Neutrophil (primary cell): ENCODE results near the gene TMEFF2.

Experiments used
- H3K27ac ChIP-seq: fragments of 200-600 bp; sonication (generic); 2 replicates; pipeline ENCODE4 v1.5.1; 2016; ENCODE audit warnings: mild to moderate bottlenecking, moderate library complexity
- H3K27me3 ChIP-seq: fragments of 200-600 bp; sonication (generic); 2 replicates; pipeline ENCODE4 v1.6.0; 2016; ENCODE audit warnings: mild to moderate bottlenecking
- H3K36me3 ChIP-seq: fragments of 200-600 bp; sonication (generic); 2 replicates; pipeline ENCODE4 v1.5.1; 2017
- H3K4me1 ChIP-seq, 2 experiments: fragments of 200-600 bp in 1 of 2; sonication (generic) in 1 of 2; 1 replicate in 1 of 2; 2 replicates in 1 of 2; pipeline versions ENCODE4 v1.5.1 to v1.6.1; 2013 to 2016; ENCODE audit warnings: low read depth in 1 of 2, low read length in 1 of 2, mild to moderate bottlenecking in 1 of 2, moderate library complexity in 1 of 2; ENCODE audit not compliant: control insufficient read depth in 1 of 2, insufficient read depth in 1 of 2
- H3K4me3 ChIP-seq, 2 experiments: fragments of 200-600 bp in 1 of 2; sonication (generic) in 1 of 2; 1 replicate in 1 of 2; 2 replicates in 1 of 2; pipeline ENCODE4 v1.5.1; 2013 to 2016; ENCODE audit warnings: low read depth in 1 of 2, low read length in 1 of 2, mild to moderate bottlenecking in 1 of 2, moderate library complexity in 1 of 2
- H3K9me3 ChIP-seq: fragments of 200-600 bp; sonication (generic); 2 replicates; pipeline ENCODE4 v1.5.1; 2016
- TF ChIP-seq, protein P1 (sequence below): fragments of 200-600 bp; sonication (generic); IDR thresholded peaks from 2 replicates; pipeline ENCODE4 v1.5.1; 2016; ENCODE audit warnings: antibody characterized with exemption

TMEFF2 gene

DNA sequence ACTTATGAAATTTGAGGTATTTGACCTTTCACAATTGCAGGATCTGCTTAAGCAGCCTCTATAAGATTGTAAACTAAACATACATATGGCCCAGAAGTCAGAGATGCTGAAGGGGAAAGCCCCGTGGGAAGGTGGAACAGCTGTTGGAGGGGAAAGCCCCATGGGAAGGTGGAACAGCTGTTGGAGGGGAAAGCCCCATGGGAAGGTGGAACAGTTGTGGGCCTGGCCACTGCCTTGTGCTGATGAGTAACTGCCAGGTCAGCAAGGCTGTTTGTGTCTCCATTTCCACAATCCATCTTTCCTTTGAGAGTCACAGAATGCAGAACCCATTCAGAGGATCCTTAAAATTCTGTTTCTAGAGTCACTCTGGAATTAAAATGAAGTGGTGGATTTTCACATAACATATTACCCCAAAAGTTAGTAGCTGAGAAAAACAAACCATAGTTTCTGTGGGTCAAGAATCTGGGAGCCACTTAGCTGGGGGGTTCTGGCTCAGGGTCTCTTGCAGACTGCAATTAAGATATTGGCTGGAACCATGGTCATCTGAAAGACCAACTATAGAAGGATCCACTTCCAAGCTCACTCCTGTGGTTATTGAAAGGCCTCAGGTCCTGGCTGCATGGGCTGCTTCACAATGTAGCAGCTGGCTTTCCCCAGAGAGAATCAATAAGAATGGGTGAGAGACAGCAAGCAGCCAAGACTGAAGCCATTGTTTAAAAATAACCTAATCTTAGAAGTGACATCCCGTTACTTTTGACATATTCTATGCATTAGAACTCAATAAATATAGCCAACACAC lies 261.2 kb downstream of the TMEFF2 start:
- no peaks in the 10 kb centered on the region for H3K36me3 ChIP-seq
- no peak overlapping the region for H3K27ac ChIP-seq
- H3K27me3 ChIP-seq = no peaks in the 10 kb centered on the region
- TF ChIP-seq, protein P1, sequence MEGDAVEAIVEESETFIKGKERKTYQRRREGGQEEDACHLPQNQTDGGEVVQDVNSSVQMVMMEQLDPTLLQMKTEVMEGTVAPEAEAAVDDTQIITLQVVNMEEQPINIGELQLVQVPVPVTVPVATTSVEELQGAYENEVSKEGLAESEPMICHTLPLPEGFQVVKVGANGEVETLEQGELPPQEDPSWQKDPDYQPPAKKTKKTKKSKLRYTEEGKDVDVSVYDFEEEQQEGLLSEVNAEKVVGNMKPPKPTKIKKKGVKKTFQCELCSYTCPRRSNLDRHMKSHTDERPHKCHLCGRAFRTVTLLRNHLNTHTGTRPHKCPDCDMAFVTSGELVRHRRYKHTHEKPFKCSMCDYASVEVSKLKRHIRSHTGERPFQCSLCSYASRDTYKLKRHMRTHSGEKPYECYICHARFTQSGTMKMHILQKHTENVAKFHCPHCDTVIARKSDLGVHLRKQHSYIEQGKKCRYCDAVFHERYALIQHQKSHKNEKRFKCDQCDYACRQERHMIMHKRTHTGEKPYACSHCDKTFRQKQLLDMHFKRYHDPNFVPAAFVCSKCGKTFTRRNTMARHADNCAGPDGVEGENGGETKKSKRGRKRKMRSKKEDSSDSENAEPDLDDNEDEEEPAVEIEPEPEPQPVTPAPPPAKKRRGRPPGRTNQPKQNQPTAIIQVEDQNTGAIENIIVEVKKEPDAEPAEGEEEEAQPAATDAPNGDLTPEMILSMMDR = no peak
- no peaks in the 10 kb centered on the region for H3K4me1 ChIP-seq
- no peak overlapping the region for H3K4me3 ChIP-seq
- no peaks in the 10 kb centered on the region for H3K9me3 ChIP-seq

DNA sequence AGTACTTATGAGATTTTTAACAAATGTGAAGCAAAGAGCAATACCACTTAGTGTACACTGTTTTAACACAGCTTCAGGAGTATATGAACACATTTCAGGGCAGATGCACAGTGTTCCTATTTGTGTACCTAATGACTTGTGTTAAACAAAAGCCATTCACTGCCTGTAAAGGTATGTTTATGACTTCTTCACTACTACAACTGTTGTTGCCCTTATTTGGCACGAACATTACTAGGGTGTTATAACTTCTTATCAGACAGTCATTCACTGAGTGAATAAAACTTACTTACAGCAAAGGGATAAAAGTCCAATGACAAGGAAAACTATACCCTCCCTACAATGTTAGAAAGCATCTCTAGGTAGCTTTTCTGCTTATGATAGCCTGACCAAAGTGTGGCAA lies 262.4 kb downstream of the TMEFF2 start:
- TF ChIP-seq, protein P1 = no peak
- Histone ChIP-seq H3K27me3 (no peaks in the 10 kb centered on the region), H3K4me1 (no peaks in the 10 kb centered on the region), H3K9me3 (no peaks in the 10 kb centered on the region), H3K36me3 (no peaks in the 10 kb centered on the region), H3K27ac (no peak overlapping the region), H3K4me3 (no peak overlapping the region)

DNA sequence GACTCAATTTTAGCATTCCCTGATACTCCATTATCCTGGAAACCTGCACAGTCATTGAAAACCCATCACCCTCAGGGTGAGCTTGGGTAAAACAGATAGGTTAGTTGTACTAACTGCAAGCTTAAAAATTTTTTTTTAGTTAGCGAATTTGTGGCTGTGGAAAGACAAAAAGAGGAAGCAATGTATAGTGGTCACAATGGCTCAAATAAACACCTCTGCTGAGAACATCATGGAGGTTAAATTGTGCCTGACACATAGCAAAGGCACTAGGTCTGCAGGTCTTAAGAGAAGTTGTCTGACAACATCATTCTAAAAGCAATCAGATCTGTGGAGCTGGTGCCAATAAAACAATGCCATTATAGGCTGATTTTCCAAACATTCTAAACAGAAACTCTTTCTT lies 263.4 kb downstream of the TMEFF2 start:
- Histone ChIP-seq H3K27me3 (no peaks in the 10 kb centered on the region), H3K27ac (no peak overlapping the region), H3K9me3 (no peaks in the 10 kb centered on the region), H3K36me3 (no peaks in the 10 kb centered on the region), H3K4me3 (no peak overlapping the region), H3K4me1 (no peaks in the 10 kb centered on the region)
- TF ChIP-seq, protein P1 = no peak

DNA sequence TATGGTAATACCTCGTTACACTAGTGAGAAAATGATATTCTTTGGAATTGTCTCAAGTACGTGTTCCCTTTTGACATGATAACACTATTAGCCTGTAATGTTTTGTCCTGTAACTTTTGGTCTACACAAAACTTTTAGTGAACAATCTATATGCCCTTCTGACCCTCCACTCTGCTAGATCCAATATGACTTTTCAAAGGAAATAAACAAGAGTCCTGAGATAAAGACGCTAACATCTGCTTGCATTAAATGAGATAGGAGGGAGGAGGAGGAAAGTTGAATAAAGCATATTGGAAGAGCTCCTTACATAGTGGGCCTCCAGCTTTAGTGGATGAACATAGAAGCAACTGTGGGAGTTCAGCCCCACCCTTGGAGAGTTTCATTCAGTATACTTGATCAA lies 264.5 kb downstream of the TMEFF2 start:
- Histone ChIP-seq H3K36me3 (no peaks in the 10 kb centered on the region), H3K4me1 (no peaks in the 10 kb centered on the region), H3K27ac (no peak overlapping the region), H3K27me3 (no peaks in the 10 kb centered on the region), H3K4me3 (no peak overlapping the region), H3K9me3 (no peaks in the 10 kb centered on the region)
- TF ChIP-seq, protein P1 = no peak

DNA sequence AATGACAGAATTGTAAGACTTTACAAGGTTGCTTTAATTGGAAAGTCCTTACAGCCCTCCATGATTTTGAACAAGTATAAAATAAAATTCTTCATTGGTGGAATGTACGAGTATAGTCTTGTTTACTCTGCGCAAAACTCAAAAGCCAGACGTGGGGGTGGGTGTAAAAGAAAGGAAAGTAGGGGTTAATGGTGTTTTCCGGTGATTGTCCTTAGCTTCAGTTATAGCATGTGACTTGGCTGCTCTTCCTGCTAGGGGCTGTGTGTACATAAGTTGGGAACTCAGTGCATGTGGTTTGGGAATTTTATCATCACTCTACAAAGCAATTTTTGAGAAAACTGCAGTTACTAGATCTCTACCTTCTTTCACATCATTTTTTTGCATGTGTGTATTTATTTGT lies 265.4 kb downstream of the TMEFF2 start:
- no peaks in the 10 kb centered on the region for H3K4me1 ChIP-seq
- no peaks in the 10 kb centered on the region for H3K27me3 ChIP-seq
- H3K27ac ChIP-seq = no peak overlapping the region
- no peaks in the 10 kb centered on the region for H3K36me3 ChIP-seq
- H3K9me3 ChIP-seq = no peaks in the 10 kb centered on the region
- no peak overlapping the region for H3K4me3 ChIP-seq
- TF ChIP-seq, protein P1 = no peak
